GM10847 (cell line): ENCODE data around the gene SLC5A10.

Experiments
- POLR2A ChIP-seq: IDR thresholded peaks from 2 replicates; pipeline ENCODE4 v1.6.1; 2011; ENCODE audit not compliant: insufficient read length; ENCODE audit errors: extremely low read depth

The SLC5A10 gene

GRCh38 chr17:19013806-19014627 lies 62.1 kb downstream of the SLC5A10 start:
- TF ChIP-seq POLR2A, result no peak

GRCh38 chr17:19014628-19015215 lies 62.8 kb downstream of the SLC5A10 start:
- TF ChIP-seq POLR2A, result no peak

- no peak for TF ChIP-seq POLR2A
Observed at GRCh38 chr17:19015428-19015827, 63.5 kb downstream of the SLC5A10 start.

- TF ChIP-seq POLR2A, result no peak
Observed at GRCh38 chr17:19016297-19016696, 64.3 kb downstream of the SLC5A10 start.

GRCh38 chr17:19016881-19017280 lies 64.9 kb downstream of the SLC5A10 start:
- TF ChIP-seq POLR2A, result no peak

- TF ChIP-seq POLR2A, result no peak
Observed at GRCh38 chr17:19017401-19017800, 65.4 kb downstream of the SLC5A10 start.

GRCh38 chr17:19017804-19018599 lies 66.0 kb downstream of the SLC5A10 start:
- peak; percentile 13 for TF ChIP-seq POLR2A

GRCh38 chr17:19018600-19018950 lies 66.6 kb downstream of the SLC5A10 start:
- peak; percentile 1 for TF ChIP-seq POLR2A

- no peak for TF ChIP-seq POLR2A
Observed at GRCh38 chr17:19019041-19019941, 67.3 kb downstream of the SLC5A10 start.

- no peak for TF ChIP-seq POLR2A
Observed at GRCh38 chr17:19020016-19020415, 68.1 kb downstream of the SLC5A10 start.

GRCh38 chr17:19021622-19022083 lies 69.7 kb downstream of the SLC5A10 start:
- TF ChIP-seq POLR2A, result no peak

- TF ChIP-seq POLR2A, result no peak
Observed at GRCh38 chr17:19022128-19022527, 70.2 kb downstream of the SLC5A10 start.

- TF ChIP-seq POLR2A, result no peak
Observed at GRCh38 chr17:19022747-19023146, 70.8 kb downstream of the SLC5A10 start.

- no peak for TF ChIP-seq POLR2A
Observed at GRCh38 chr17:19023209-19023999, 71.4 kb downstream of the SLC5A10 start.
